ENCODE data around the gene RNASEH2B.

RNASEH2B gene

GRCh38 chr13:50910485-50910805 lies 854 bp downstream of the RNASEH2B start:
- DNase-seq, result peak; percentile 73

- no peak for DNase-seq
These were observed 1.6 kb downstream of the RNASEH2B start for GRCh38 chr13:50911081-50911631.

- peak; percentile 91 for DNase-seq
These were observed 2.6 kb downstream of the RNASEH2B start for GRCh38 chr13:50911937-50912795.

GRCh38 chr13:50912851-50913250 lies 3.3 kb downstream of the RNASEH2B start:
- DNase-seq, result no peak

- no peak for DNase-seq
These were observed 4.6 kb downstream of the RNASEH2B start for GRCh38 chr13:50914176-50914700.

- DNase-seq, result no peak
These were observed 5.3 kb downstream of the RNASEH2B start for GRCh38 chr13:50914848-50915247.

- DNase-seq, result no peak
These were observed 6.0 kb downstream of the RNASEH2B start for GRCh38 chr13:50915565-50915964.

GRCh38 chr13:50916701-50917184 lies 7.2 kb downstream of the RNASEH2B start:
- DNase-seq, result peak; percentile 51

GRCh38 chr13:50917572-50917971 lies 8.0 kb downstream of the RNASEH2B start:
- no peak for DNase-seq

- DNase-seq, result no peak
These were observed 9.0 kb downstream of the RNASEH2B start for GRCh38 chr13:50918567-50918966.

GRCh38 chr13:50919277-50919676 lies 9.7 kb downstream of the RNASEH2B start:
- DNase-seq, result no peak

GRCh38 chr13:50921706-50922105 lies 12.1 kb downstream of the RNASEH2B start:
- DNase-seq, result no peak

GRCh38 chr13:50923272-50923671 lies 13.7 kb downstream of the RNASEH2B start:
- no peak for DNase-seq

GRCh38 chr13:50924025-50924424 lies 14.4 kb downstream of the RNASEH2B start:
- no peak for DNase-seq

- DNase-seq, result no peak
These were observed 18.1 kb downstream of the RNASEH2B start for GRCh38 chr13:50927701-50928100.

GRCh38 chr13:50928102-50928501 lies 18.5 kb downstream of the RNASEH2B start:
- DNase-seq, result no peak

- DNase-seq, result no peak
These were observed 19.3 kb downstream of the RNASEH2B start for GRCh38 chr13:50928659-50929462.

- no peak for DNase-seq
These were observed 22.5 kb downstream of the RNASEH2B start for GRCh38 chr13:50932091-50932490.

GRCh38 chr13:50934735-50935435 lies 25.3 kb downstream of the RNASEH2B start:
- no peak for DNase-seq

- no peak for DNase-seq
These were observed 27.1 kb downstream of the RNASEH2B start for GRCh38 chr13:50936679-50937078.

- DNase-seq, result no peak
These were observed 30.9 kb downstream of the RNASEH2B start for GRCh38 chr13:50940509-50940908.

- no peak for DNase-seq
These were observed 31.6 kb downstream of the RNASEH2B start for GRCh38 chr13:50941146-50941545.
